Measurements from ENCODE around the gene RAF1. TPM values are rescaled to one million over a fixed set of nuclear protein-coding genes. Genes with fewer than 3 reads are reported as not detected.

Gene RAF1
- total RNA-seq, 4 donors from 2014 or later: 151 to 174 (median 163) TPM

GRCh38 chr3:12560505-12561190, 103.3 kb downstream of the RAF1 start:
- Histone ChIP-seq H3K4me1 (peaks cover 46 to 59% of the 10 kb centered on the region in 2 donors), H3K27ac (peak overlapping the region in 2 of 3 donors; percentile 1 to 20), H3K36me3 (no peaks in the 10 kb centered on the region), H3K9me3 (no peaks in the 10 kb centered on the region), H3K4me3 (replicated peaks in 1 of 3) (no peak overlapping the region), H3K27me3 (no peaks in the 10 kb centered on the region)
- intact Hi-C loops (cut with DNase I): loop anchor here (10.0 kb wide), 1 partner anchor 84 kb away; no protein-coding TSS in a partner anchor
- DNase-seq: no peak
- 72 to 77% methylated on average over 5 of the region's 5 CpGs for WGBS, 2 donors
- TF ChIP-seq, protein P1, sequence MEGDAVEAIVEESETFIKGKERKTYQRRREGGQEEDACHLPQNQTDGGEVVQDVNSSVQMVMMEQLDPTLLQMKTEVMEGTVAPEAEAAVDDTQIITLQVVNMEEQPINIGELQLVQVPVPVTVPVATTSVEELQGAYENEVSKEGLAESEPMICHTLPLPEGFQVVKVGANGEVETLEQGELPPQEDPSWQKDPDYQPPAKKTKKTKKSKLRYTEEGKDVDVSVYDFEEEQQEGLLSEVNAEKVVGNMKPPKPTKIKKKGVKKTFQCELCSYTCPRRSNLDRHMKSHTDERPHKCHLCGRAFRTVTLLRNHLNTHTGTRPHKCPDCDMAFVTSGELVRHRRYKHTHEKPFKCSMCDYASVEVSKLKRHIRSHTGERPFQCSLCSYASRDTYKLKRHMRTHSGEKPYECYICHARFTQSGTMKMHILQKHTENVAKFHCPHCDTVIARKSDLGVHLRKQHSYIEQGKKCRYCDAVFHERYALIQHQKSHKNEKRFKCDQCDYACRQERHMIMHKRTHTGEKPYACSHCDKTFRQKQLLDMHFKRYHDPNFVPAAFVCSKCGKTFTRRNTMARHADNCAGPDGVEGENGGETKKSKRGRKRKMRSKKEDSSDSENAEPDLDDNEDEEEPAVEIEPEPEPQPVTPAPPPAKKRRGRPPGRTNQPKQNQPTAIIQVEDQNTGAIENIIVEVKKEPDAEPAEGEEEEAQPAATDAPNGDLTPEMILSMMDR (IDR thresholded peaks at IDR 0.05): no peak
- TF ChIP-seq POLR2A (IDR thresholded peaks at IDR 0.05): no peak

- H3K27me3 ChIP-seq: no peaks in the 10 kb centered on the region
- intact Hi-C loops (cut with DNase I): no loop called here
- H3K36me3 ChIP-seq: no peaks in the 10 kb centered on the region
- DNase-seq: no peak
- WGBS, 2 donors: 81 to 82% methylated on average over 3 of the region's 3 CpGs
- H3K4me3 ChIP-seq (replicated peaks in 1 of 3): no peak overlapping the region
- no peak for TF ChIP-seq POLR2A (IDR thresholded peaks at IDR 0.05)
- TF ChIP-seq, protein P1 (IDR thresholded peaks at IDR 0.05): no peak
- peaks cover 47 to 55% of the 10 kb centered on the region in 2 donors for H3K4me1 ChIP-seq
- no peaks in the 10 kb centered on the region for H3K9me3 ChIP-seq
- H3K27ac ChIP-seq: no peak overlapping the region
Observed at GRCh38 chr3:12559520-12559919, 104.4 kb downstream of the RAF1 start.

- H3K9me3 ChIP-seq: no peaks in the 10 kb centered on the region
- DNase-seq: no peak
- no peak overlapping the region for H3K27ac ChIP-seq
- H3K27me3 ChIP-seq: no peaks in the 10 kb centered on the region
- H3K4me1 ChIP-seq: peaks cover 47 to 56% of the 10 kb centered on the region in 2 donors
- TF ChIP-seq, protein P1 (IDR thresholded peaks at IDR 0.05): no peak
- TF ChIP-seq POLR2A (IDR thresholded peaks at IDR 0.05): no peak
- no peak overlapping the region for H3K4me3 ChIP-seq (replicated peaks in 1 of 3)
- intact Hi-C loops (cut with DNase I): no loop called here
- 53 to 69% methylated on average over 4 of the region's 4 CpGs for WGBS, 2 donors
- no peaks in the 10 kb centered on the region for H3K36me3 ChIP-seq
Observed at GRCh38 chr3:12558706-12559105, 105.2 kb downstream of the RAF1 start.

DNA sequence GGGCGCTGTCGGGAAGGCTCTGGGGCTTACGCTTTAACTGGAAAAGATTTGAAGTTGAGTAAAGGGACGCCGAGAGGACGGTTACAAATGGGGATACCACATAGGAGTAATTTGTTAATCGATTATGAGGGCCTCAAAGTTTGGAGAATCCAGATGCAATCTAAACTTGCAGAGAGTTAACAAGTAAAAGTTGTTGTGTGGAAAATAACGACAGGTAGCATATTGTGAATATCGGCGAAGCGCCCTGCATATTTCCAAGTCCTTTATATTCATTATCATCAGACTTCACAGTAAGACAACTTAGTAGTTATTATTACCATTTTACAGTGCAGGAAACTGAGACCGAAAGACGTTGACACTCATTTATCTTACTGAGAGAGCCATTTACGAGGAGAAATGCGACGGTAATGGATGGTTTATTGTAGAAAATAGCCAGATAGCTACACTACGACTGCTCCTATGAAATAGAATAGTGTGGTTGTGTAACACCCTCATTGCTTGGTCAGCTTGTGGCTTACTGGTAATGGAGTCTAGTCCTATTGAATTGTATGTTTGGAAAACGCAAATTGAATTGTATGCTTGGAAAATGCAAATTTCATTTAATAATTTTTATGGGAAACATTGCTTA, 106.3 kb downstream of the RAF1 start:
- H3K27ac ChIP-seq: peak overlapping the region; percentile 85 to 93 (median 88)
- peaks cover 4% of the 10 kb centered on the region for H3K27me3 ChIP-seq
- H3K36me3 ChIP-seq: no peaks in the 10 kb centered on the region
- no peak for DNase-seq
- no peaks in the 10 kb centered on the region for H3K9me3 ChIP-seq
- peaks cover 41 to 50% of the 10 kb centered on the region in 2 donors for H3K4me1 ChIP-seq
- peak overlapping the region; percentile 78 to 98 (median 89) for H3K4me3 ChIP-seq (replicated peaks in 1 of 3)
- WGBS, 2 donors: 1 to 2% methylated on average over 18 of the region's 18 CpGs
- no peak for TF ChIP-seq POLR2A (IDR thresholded peaks at IDR 0.05)
- TF ChIP-seq, protein P1 (IDR thresholded peaks at IDR 0.05): no peak
- intact Hi-C loops (cut with DNase I): no loop called here
